GM03348 (cell line): ENCODE results near the gene MSH6.

Source experiments
- DNase-seq: peaks from one replicate; pipeline ENCODE4 v3.0.0; 2012; ENCODE audit warnings: low spot score

The MSH6 gene

GRCh38 chr2:47783486-47784351 lies 774 bp downstream of the MSH6 start:
- peak; percentile 86 for DNase-seq

- no peak for DNase-seq
Observed at GRCh38 chr2:47784352-47784851, 1.5 kb downstream of the MSH6 start.

GRCh38 chr2:47785986-47786385 lies 3.0 kb downstream of the MSH6 start:
- no peak for DNase-seq

- no peak for DNase-seq
Observed at GRCh38 chr2:47796090-47796697, 13.2 kb downstream of the MSH6 start.

- DNase-seq: no peak
Observed at GRCh38 chr2:47798631-47799030, 15.7 kb downstream of the MSH6 start.

GRCh38 chr2:47799031-47799609 lies 16.2 kb downstream of the MSH6 start:
- no peak for DNase-seq

GRCh38 chr2:47801118-47801517 lies 18.2 kb downstream of the MSH6 start:
- DNase-seq: no peak

- no peak for DNase-seq
Observed at GRCh38 chr2:47803363-47803762, 20.4 kb downstream of the MSH6 start.

GRCh38 chr2:47803770-47804169 lies 20.8 kb downstream of the MSH6 start:
- DNase-seq: no peak

- DNase-seq: no peak
Observed at GRCh38 chr2:47805850-47806249, 22.9 kb downstream of the MSH6 start.

- no peak for DNase-seq
Observed at GRCh38 chr2:47808614-47809013, 25.7 kb downstream of the MSH6 start.

GRCh38 chr2:47809903-47810302 lies 27.0 kb downstream of the MSH6 start:
- no peak for DNase-seq

- no peak for DNase-seq
Observed at GRCh38 chr2:47810850-47811249, 27.9 kb downstream of the MSH6 start.

GRCh38 chr2:47811668-47812067 lies 28.7 kb downstream of the MSH6 start:
- no peak for DNase-seq

GRCh38 chr2:47815764-47816163 lies 32.8 kb downstream of the MSH6 start:
- DNase-seq: no peak

GRCh38 chr2:47818777-47819176 lies 35.8 kb downstream of the MSH6 start:
- DNase-seq: no peak

GRCh38 chr2:47819834-47820233 lies 36.9 kb downstream of the MSH6 start:
- DNase-seq: peak; percentile 40

- DNase-seq: no peak
Observed at GRCh38 chr2:47822518-47822917, 39.6 kb downstream of the MSH6 start.

GRCh38 chr2:47833516-47833968 lies 50.6 kb downstream of the MSH6 start:
- DNase-seq: no peak

- no peak for DNase-seq
Observed at GRCh38 chr2:47838249-47838648, 55.3 kb downstream of the MSH6 start.

- DNase-seq: no peak
Observed at GRCh38 chr2:47838686-47839085, 55.7 kb downstream of the MSH6 start.

- no peak for DNase-seq
Observed at GRCh38 chr2:47842846-47843245, 59.9 kb downstream of the MSH6 start.

- no peak for DNase-seq
Observed at GRCh38 chr2:47843407-47843806, 60.5 kb downstream of the MSH6 start.
